CD8-positive, alpha-beta memory T cell (primary cell): ENCODE measurements around the gene DNAJC16. TPM values are rescaled to one million over a fixed set of nuclear protein-coding genes. Genes with fewer than 3 reads are reported as not detected.

Experiments used
- CTCF ChIA-PET: fragments of 350-600 bp; sonication (Branson Sonifier 250); formaldehyde crosslinking; loops from one replicate; lab custom pipeline; 2021; ENCODE audit warnings: antibody characterized with exemption; lab: Charles Lee
- POLR2A ChIA-PET: fragments of 350-600 bp; sonication (Branson Sonifier 250); formaldehyde crosslinking; loops from one replicate; lab custom pipeline; 2021; ENCODE audit warnings: antibody characterized with exemption; lab: Charles Lee
- DNase-seq, 5 donors: peaks; one replicate each; pipeline versions ENCODE4 v3.0.0 to v3.0.0-alpha.2; 2020 to 2022; ENCODE audit warnings: mixed read lengths in 1 of 5
- H3K27ac ChIP-seq: one replicate; pipeline ENCODE4 v1.7.0; 2013; ENCODE audit warnings: low read depth, mild to moderate bottlenecking, low read length, moderate library complexity
- H3K27me3 ChIP-seq: 2 replicates; pipeline ENCODE4 v1.7.0; 2013; ENCODE audit warnings: low read length, mild to moderate bottlenecking; ENCODE audit not compliant: insufficient read depth, poor library complexity, severe bottlenecking
- H3K36me3 ChIP-seq: 2 replicates; pipeline ENCODE4 v1.7.0; 2013; ENCODE audit warnings: mild to moderate bottlenecking, low read length, moderate library complexity; ENCODE audit not compliant: insufficient read depth
- H3K4me1 ChIP-seq: 2 replicates; pipeline ENCODE4 v1.7.0; 2013; ENCODE audit warnings: mild to moderate bottlenecking, low read length, moderate library complexity; ENCODE audit not compliant: insufficient read depth
- H3K4me3 ChIP-seq: 2 replicates; pipeline ENCODE4 v1.7.0; 2013; ENCODE audit warnings: mild to moderate bottlenecking, low read length
- H3K9me3 ChIP-seq: 2 replicates; pipeline ENCODE4 v1.7.0; 2013; ENCODE audit warnings: mild to moderate bottlenecking, low read length
- H3K27ac Mint-ChIP-seq, 8 donors: one replicate each; pipeline ENCODE4 v1.8.0; 2020 to 2021; ENCODE audit warnings: mixed read lengths in 8 of 8, mild to moderate bottlenecking in 6 of 8, inconsistent platforms in 3 of 8, moderate library complexity in 3 of 8
- H3K27me3 Mint-ChIP-seq, 2 donors: one replicate each; pipeline ENCODE4 v1.8.0; 2020 to 2021; ENCODE audit warnings: mixed read lengths in 2 of 2, mild to moderate bottlenecking in 1 of 2, moderate library complexity in 1 of 2
- H3K36me3 Mint-ChIP-seq, 3 donors: one replicate each; pipeline ENCODE4 v1.8.0; 2020 to 2021; ENCODE audit warnings: mixed read lengths in 3 of 3, inconsistent platforms in 1 of 3, mild to moderate bottlenecking in 1 of 3
- H3K4me1 Mint-ChIP-seq, 3 donors: one replicate each; pipeline ENCODE4 v1.8.0; 2020 to 2021; ENCODE audit warnings: mixed read lengths in 3 of 3, inconsistent platforms in 1 of 3, mild to moderate bottlenecking in 1 of 3
- H3K4me3 Mint-ChIP-seq, 7 donors: one replicate each; pipeline ENCODE4 v1.8.0; 2020 to 2021; ENCODE audit warnings: mixed read lengths in 7 of 7, mild to moderate bottlenecking in 6 of 7, moderate library complexity in 4 of 7, inconsistent platforms in 2 of 7
- H3K9me3 Mint-ChIP-seq, 5 donors: one replicate each; pipeline ENCODE4 v1.8.0; 2020 to 2022; ENCODE audit warnings: mixed read lengths in 5 of 5, mild to moderate bottlenecking in 3 of 5, moderate library complexity in 2 of 5, inconsistent platforms in 1 of 5
- polyA plus RNA-seq: library from polyadenylated mRNA; unstranded; fragments of 300-500 nt; fragmentation: Illumina TruSeq; gene quantifications from one replicate; pipeline ENCODE4 v1.2.3, GENCODE V29; 2021
- total RNA-seq, 2 experiments: library from RNA; stranded (reverse); gene quantifications; one replicate each; pipeline ENCODE4 v1.2.3, GENCODE V29; 2021

The DNAJC16 gene
- total and polyA plus RNA-seq, 3 experiments from 2014 or later = 9.1 to 22.0 (median 19.4) TPM

DNA sequence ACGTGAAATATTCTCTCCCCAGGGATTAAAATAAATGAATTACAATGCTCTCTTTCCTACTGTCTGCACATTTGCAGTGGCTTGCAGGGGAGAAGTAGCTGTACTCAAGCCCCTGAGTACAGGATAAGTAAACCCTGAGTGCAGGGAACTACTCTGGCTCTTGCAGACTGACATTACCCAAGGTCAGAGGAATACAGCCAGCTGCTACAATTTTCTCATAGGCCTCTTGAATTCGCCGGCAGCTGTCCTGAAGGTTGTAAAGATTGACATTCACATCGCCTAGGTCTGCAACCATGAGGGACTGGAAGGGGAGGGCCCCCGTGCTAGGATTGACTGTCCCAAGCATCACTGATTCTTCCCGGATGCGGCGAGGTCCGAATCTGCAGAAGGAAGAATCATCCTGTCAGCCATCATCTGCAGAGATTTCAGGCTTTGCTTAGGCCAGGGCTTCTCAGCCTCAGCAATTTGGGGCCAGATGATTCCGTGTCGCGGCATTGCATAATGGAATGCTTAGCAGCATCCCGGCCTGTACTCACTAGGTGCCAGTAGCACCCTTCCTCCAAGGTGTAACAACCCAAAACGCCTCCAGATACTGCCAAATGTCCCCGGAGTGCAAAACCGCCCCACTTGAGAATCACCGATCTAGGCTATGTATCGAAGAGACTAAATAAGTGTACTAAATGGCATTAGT is 56.5 kb downstream of the DNAJC16 start:
- Histone ChIP-seq H3K4me1 (peaks cover 40% of the 10 kb centered on the region), H3K4me3 (no peak overlapping the region), H3K36me3 (no peaks in the 10 kb centered on the region), H3K27me3 (no peaks in the 10 kb centered on the region), H3K9me3 (no peaks in the 10 kb centered on the region), H3K27ac (no peak overlapping the region)
- Mint-ChIP-seq H3K4me1 (peaks cover 30 to 42% (median 35%) of the 10 kb centered on the region in 3 donors), H3K27me3 (no peaks in the 10 kb centered on the region), H3K9me3 (no peaks in the 10 kb centered on the region), H3K36me3 (peaks cover 3 to 5% (median 3%) of the 10 kb centered on the region in 3 donors), H3K4me3 (peak overlapping the region; percentile 25 to 78 (median 68)), H3K27ac (peak overlapping the region in 4 of 8 donors; percentile 36 to 76 (median 66))
- DNase-seq = no peak
- POLR2A ChIA-PET = no interaction called here
- CTCF ChIA-PET = interaction anchor here (2.3 kb wide), 1 partner anchor 11 kb away, joined by 9 read pairs; no protein-coding TSS in a partner anchor

DNA sequence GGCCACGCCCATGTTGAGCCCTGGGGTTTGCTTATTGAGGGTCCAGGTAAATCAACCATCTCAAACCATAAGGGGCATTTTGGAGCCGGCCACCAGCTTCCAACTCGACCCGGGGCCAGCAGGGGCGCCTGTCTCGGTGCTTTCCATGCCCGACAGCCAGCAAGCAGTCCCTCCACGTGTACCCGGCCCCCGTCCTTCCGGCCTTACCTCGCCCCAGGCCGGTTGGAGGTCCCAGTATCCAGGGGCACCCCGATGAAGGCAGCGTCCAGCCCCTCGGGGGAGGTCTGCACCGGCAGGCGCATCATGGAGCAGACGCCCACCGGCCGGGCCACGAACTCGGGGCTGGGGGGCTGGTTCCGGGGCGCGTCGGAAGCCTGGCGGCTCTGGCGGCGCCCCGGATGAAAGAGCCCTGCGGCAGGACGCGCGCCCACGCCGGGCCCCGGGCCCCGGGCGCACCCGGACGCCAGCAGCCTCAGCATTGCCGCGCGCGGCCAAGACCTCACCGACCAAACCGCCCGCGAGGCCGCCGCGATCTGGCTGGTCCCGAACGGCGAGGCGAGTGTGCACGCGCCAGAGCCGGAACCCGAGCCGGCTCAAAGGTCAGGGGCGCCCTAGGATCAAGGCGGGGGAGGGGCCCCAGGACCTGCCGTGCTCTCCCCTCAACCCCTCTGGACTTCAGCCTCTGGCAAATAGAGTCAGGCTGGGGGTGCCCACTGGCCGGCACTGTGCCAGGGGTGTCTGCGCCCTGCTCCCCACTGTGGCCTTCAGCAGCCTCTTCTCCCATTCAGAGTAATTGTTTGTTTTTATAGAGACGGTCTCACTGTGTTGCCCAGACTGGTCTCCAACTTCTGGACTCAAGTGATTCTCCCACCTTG is 58.1 kb downstream of the DNAJC16 start, which contains the start of gene AGMAT:
TSS of gene AGMAT (minus strand) at position 563 of the 875 bp plus-strand sequence. CDS start at position 479, 84 bp downstream.
- Histone ChIP-seq H3K4me3 (peak within 1 kb of the TSS; percentile 78), H3K27me3 (no peaks in the 10 kb centered on the region), H3K36me3 (no peaks in the 10 kb centered on the region), H3K9me3 (no peaks in the 10 kb centered on the region), H3K4me1 (peaks cover 25% of the 10 kb centered on the region), H3K27ac (peak within 1 kb of the TSS; percentile 9)
- peaks cover 5 to 12% (median 7%) of the 10 kb centered on the region in 3 donors for H3K36me3 Mint-ChIP-seq
- peak within 1 kb of the TSS; percentile 75 to 92 (median 82) for H3K4me3 Mint-ChIP-seq
- no peaks in the 10 kb centered on the region for H3K27me3 Mint-ChIP-seq
- peaks cover 17 to 27% (median 20%) of the 10 kb centered on the region in 3 donors for H3K4me1 Mint-ChIP-seq
- CTCF ChIA-PET = no interaction called here
- POLR2A ChIA-PET = interaction anchor here (0.5 kb wide), 1 partner anchor 252 kb away, joined by 3 read pairs; no protein-coding TSS in a partner anchor
- peak within 1 kb of the TSS; percentile 33 to 92 (median 86) for H3K27ac Mint-ChIP-seq
- DNase-seq = peak; percentile 23 to 66 (median 45)
- no peaks in the 10 kb centered on the region for H3K9me3 Mint-ChIP-seq

DNA sequence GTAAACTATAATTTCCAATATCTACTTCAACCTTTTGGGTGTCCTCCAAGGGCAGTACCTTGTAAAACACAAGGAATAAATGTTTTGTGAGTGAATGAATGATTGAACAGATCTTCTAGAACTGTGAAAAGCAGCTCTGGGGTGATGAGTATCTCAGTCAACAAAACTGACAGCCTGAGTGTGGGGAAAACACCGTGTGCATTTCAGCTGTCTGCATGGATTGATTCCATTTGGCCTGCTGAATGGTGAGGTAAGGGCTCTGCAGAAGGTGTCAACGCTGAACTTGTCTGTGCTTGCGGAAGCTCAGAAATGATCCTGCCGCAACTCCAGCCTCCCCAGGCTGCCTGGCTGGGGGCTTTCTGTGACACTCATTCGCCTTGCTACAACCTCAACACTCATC is 65.6 kb downstream of the DNAJC16 start:
- Mint-ChIP-seq H3K27ac (no peak overlapping the region), H3K4me3 (no peak overlapping the region), H3K4me1 (peaks cover 0 to 3% (median 0%) of the 10 kb centered on the region in 3 donors), H3K27me3 (no peaks in the 10 kb centered on the region), H3K9me3 (no peaks in the 10 kb centered on the region), H3K36me3 (peaks cover 5 to 12% (median 5%) of the 10 kb centered on the region in 3 donors)
- H3K4me3 ChIP-seq = no peak overlapping the region
- H3K9me3 ChIP-seq = no peaks in the 10 kb centered on the region
- POLR2A ChIA-PET = interaction anchor here (0.7 kb wide), 1 partner anchor 333 kb away, joined by 14 read pairs; no protein-coding TSS in a partner anchor
- H3K4me1 ChIP-seq = no peaks in the 10 kb centered on the region
- H3K27ac ChIP-seq = no peak overlapping the region
- no peaks in the 10 kb centered on the region for H3K36me3 ChIP-seq
- peaks cover 5% of the 10 kb centered on the region for H3K27me3 ChIP-seq
- CTCF ChIA-PET = interaction anchor here (1.2 to 1.4 kb wide), 2 partner anchors 11 to 146 kb away, joined by 3 read pairs; no protein-coding TSS in a partner anchor
- DNase-seq = no peak

DNA sequence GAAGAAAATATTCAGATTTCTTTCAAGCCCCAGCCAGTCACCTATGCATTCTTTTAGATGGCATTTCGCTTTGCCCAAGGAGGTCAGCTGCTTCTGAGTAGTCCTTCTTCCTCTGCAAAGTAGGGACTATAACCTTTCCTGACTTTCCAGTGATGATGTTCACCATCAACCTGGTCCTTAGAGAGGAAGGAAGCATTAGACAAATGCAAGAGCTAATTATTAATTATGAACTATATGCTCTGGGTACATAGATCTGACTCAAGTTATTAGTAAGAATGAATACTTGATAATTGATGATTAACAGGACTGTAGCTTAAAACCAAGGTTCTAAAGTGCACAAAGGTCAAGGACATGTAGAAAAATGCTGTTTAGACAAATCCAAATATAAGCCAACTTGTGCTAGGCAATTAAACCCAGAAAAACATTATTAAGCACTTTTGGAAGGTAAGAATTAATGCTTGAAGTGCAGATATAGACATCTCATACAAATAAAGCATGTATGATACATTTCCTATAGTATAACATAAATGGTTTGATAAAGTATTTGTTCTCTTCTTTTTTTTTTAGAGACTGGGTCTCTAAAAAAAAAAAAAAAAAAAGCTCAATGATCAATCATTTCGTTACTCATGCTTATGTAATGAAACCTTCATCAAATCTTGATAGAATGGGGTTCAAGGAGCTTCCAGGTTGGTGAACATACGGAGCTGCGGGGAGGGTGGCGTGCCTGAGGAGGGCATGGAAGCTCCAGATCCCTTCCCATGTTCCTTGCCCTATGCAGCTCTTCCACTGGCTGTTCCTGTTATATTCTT is 69.4 kb downstream of the DNAJC16 start:
- H3K27ac ChIP-seq = no peak overlapping the region
- no peak overlapping the region for H3K27ac Mint-ChIP-seq
- no peaks in the 10 kb centered on the region for H3K36me3 ChIP-seq
- DNase-seq = no peak
- POLR2A ChIA-PET = interaction anchor here (0.6 to 0.9 kb wide), 2 partner anchors 16 to 92 kb away, joined by 3 to 5 read pairs; no protein-coding TSS in a partner anchor
- peaks cover 5% of the 10 kb centered on the region for H3K27me3 ChIP-seq
- H3K9me3 ChIP-seq = no peaks in the 10 kb centered on the region
- no peak overlapping the region for H3K4me3 Mint-ChIP-seq
- no peak overlapping the region for H3K4me3 ChIP-seq
- peaks cover 0 to 3% (median 0%) of the 10 kb centered on the region in 3 donors for H3K4me1 Mint-ChIP-seq
- CTCF ChIA-PET = interaction anchor here (1.3 to 4.4 kb wide), 3 partner anchors 13 to 145 kb away, joined by 3 to 23 read pairs (median 9); partner anchors contain the start of gene TMEM82
- no peaks in the 10 kb centered on the region for H3K9me3 Mint-ChIP-seq
- no peaks in the 10 kb centered on the region for H3K4me1 ChIP-seq
- H3K27me3 Mint-ChIP-seq = peaks cover 0 to 8% of the 10 kb centered on the region in 2 donors
- H3K36me3 Mint-ChIP-seq = no peaks in the 10 kb centered on the region

DNA sequence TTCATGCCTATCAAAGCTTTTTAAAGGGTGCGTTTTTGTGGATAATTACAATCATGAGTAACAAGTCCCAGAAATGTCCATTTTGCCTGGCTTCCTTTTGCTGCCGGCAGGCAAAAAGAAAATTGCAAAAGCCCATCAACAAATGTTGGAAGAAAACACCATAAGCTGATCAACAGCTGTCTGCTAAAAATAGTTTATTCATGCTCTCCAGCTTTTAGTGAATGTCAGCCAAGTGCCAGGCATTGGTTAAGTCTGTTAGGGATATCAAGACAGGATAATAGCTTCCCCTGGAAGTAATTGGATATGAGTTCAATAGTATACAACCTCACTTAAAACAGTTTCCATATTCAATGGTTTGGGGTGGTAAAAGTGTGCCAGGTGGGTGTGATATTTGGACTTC is 71.8 kb downstream of the DNAJC16 start:
- H3K4me3 ChIP-seq = no peak overlapping the region
- POLR2A ChIA-PET = interaction anchor here (0.7 kb wide), 1 partner anchor 326 kb away, joined by 4 read pairs; no protein-coding TSS in a partner anchor
- Mint-ChIP-seq H3K9me3 (no peaks in the 10 kb centered on the region), H3K36me3 (no peaks in the 10 kb centered on the region), H3K4me1 (peaks cover 4 to 8% (median 5%) of the 10 kb centered on the region in 3 donors), H3K27ac (no peak overlapping the region), H3K4me3 (peak overlapping the region in 1 of 7 donors; percentile 27), H3K27me3 (peaks cover under 1 to 8% of the 10 kb centered on the region in 2 donors)
- H3K4me1 ChIP-seq = peaks cover 4% of the 10 kb centered on the region
- CTCF ChIA-PET = interaction anchor here (1.4 kb wide), 1 partner anchor 143 kb away, joined by 4 read pairs; no protein-coding TSS in a partner anchor
- no peak overlapping the region for H3K27ac ChIP-seq
- H3K27me3 ChIP-seq = peaks cover 5% of the 10 kb centered on the region
- H3K9me3 ChIP-seq = no peaks in the 10 kb centered on the region
- DNase-seq = no peak
- H3K36me3 ChIP-seq = no peaks in the 10 kb centered on the region

DNA sequence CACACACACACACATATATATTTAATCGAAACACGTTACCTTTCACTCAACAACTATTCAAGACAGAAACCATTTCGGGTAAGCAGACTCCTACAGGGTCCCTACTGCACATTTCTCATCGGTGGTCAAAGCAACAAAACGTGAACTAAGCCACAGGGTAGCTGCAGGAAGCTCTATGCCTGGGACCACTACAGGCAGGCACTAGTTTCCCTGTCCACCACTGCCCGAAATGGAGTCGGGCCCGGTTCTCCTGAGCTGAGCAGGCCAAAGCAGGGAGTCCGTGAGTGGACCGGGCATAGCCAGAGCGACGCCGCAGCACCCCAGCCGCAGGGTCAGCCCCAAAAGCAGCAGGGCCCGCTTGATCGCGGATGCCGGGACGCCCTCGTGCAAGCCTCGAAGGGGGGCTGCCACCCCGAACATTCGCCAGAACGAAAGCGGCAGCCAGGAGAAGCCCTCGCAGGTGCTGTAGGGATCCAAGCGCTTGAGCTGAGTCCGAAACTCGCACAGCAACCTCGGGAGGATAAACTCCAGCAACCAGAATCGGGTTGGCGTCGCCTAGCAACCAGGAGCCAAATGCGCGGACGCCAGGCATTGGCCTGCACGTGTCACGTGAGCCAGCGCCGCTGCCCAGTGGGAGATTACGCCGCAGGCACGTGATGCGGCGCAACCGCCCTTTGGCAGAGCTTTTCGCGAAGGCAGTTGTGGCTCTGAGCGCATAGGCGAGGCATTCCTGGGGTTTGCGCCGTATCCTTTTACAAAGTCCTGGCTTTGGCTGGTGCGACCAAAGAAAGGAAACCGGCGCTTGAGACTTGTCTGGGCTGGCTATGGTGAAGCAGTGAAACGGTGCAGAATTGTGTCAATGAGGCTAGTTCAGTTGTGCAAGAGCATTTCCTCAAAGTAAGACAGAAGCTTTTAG is 76.7 kb downstream of the DNAJC16 start:
- Histone ChIP-seq H3K4me1 (peaks cover 12% of the 10 kb centered on the region), H3K27ac (peak overlapping the region; percentile 66), H3K9me3 (no peaks in the 10 kb centered on the region), H3K27me3 (no peaks in the 10 kb centered on the region), H3K4me3 (peak overlapping the region; percentile 89), H3K36me3 (no peaks in the 10 kb centered on the region)
- POLR2A ChIA-PET = interaction anchor here (1.4 to 1.5 kb wide), 2 partner anchors 15 to 82 kb away, joined by 3 to 10 read pairs; no protein-coding TSS in a partner anchor
- peak overlapping the region; percentile 58 to 94 (median 88) for H3K27ac Mint-ChIP-seq
- peak; percentile 85 to 95 (median 89) for DNase-seq
- peaks cover 8 to 14% (median 11%) of the 10 kb centered on the region in 3 donors for H3K4me1 Mint-ChIP-seq
- H3K27me3 Mint-ChIP-seq = peaks cover 6 to 11% of the 10 kb centered on the region in 2 donors
- no peaks in the 10 kb centered on the region for H3K36me3 Mint-ChIP-seq
- no peaks in the 10 kb centered on the region for H3K9me3 Mint-ChIP-seq
- H3K4me3 Mint-ChIP-seq = peak overlapping the region; percentile 75 to 88 (median 82)
- CTCF ChIA-PET = interaction anchor here (1.1 to 2.4 kb wide), 6 partner anchors 9 to 137 kb away, joined by 3 to 7 read pairs (median 6); no protein-coding TSS in a partner anchor
